ENCODE results near the gene COA6. TPM values are rescaled to one million over a fixed set of nuclear protein-coding genes. Genes with fewer than 3 reads are reported as not detected.

The COA6 gene
- total RNA-seq, 1 experiment from 2014 or later = 34.1 TPM

DNA sequence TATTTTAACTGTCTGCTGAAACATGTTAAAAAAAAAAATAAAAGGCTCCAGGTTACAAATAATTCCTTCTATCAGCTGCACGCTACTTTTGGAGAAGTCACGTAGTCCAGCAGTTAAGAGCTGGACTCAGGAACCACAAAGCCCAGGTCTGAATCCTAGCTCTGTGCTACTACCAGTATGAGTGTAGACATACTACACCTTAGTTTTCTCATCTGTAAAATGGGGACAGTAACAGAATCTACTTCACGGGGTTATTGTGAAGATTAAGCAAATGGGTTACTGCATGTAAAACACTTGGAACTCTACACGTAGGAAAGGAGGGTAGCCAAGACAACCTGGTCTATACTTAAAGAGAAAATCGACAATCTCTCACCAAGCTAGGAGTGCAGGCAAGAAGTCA, 57.4 kb downstream of the COA6 start (continued):
- TF ChIP-seq, protein P1, sequence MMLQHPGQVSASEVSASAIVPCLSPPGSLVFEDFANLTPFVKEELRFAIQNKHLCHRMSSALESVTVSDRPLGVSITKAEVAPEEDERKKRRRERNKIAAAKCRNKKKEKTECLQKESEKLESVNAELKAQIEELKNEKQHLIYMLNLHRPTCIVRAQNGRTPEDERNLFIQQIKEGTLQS (IDR thresholded peaks at IDR 0.05) = no peak

DNA sequence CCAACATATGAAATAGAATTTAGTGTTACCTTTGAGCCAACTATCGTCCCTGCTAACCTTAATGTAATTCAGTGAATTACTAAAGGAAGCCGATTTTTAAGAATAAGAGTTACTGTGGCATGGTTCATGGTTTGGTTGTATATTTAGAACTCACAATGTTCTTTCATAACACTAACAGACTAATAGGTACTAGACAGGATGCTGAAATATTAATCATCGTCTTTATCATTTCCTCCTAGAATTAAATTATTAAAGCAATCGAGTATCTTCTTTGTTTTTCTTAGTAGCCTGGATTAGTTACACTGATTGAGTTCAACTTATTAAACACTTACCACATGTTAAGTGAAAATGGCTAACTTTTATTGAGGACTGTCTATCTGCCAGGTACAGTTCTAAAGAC, 58.0 kb downstream of the COA6 start:
- no peak overlapping the region for H3K4me3 ChIP-seq (replicated peaks in 1 of 2; ENCODE audit: low read depth in 1 of 2, low read length in 2 of 2)
- H3K9ac ChIP-seq (ENCODE audit: low read length) = no peak overlapping the region
- H3K4me1 ChIP-seq (ENCODE audit: control insufficient read depth in 1 of 2, insufficient read depth in 2 of 2, low read length in 2 of 2) = no peaks in the 10 kb centered on the region
- H2AFZ ChIP-seq (ENCODE audit: low read depth, low read length, poor library complexity, severe bottlenecking) = no peak overlapping the region
- no peaks in the 10 kb centered on the region for H3K79me2 ChIP-seq (ENCODE audit: insufficient read depth, low read length)
- ChIA-PET RAD21 (ENCODE audit: low non-redundant PET in 1 of 2, low total read pairs in 2 of 2, uncharacterized antibody in 2 of 2, unreplicated experiment in 2 of 2) (no interaction called here), CTCF (no interaction called here), POLR2A (no interaction called here)
- peaks cover 0 to 2% of the 10 kb centered on the region in 2 experiments; a peak in 2 of 4 replicates for H3K36me3 ChIP-seq (ENCODE audit: control insufficient read depth in 1 of 2, insufficient read depth in 2 of 2, low read length in 2 of 2)
- no peak overlapping the region for H3K27ac ChIP-seq (ENCODE audit: low read depth, low read length)
- TF ChIP-seq SRF (IDR thresholded peaks at IDR 0.05; ENCODE audit: low read depth) = no peak
- TF ChIP-seq TCF7L2 (IDR thresholded peaks at IDR 0.05; ENCODE audit: borderline replicate concordance, extremely low read depth, insufficient read depth, insufficient read length) = no peak
- TF ChIP-seq ZNF274 (IDR thresholded peaks at IDR 0.05; ENCODE audit: low read depth, low read length) = no peak
- TF ChIP-seq, protein P1 (IDR thresholded peaks at IDR 0.05) = no peak
- TF ChIP-seq, protein P2, sequence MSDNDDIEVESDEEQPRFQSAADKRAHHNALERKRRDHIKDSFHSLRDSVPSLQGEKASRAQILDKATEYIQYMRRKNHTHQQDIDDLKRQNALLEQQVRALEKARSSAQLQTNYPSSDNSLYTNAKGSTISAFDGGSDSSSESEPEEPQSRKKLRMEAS (IDR thresholded peaks at IDR 0.05) = no peak
- no peak for TF ChIP-seq EZH2phosphoT487 (IDR thresholded peaks at IDR 0.05; ENCODE audit: borderline replicate concordance)
- TF ChIP-seq, protein P3, sequence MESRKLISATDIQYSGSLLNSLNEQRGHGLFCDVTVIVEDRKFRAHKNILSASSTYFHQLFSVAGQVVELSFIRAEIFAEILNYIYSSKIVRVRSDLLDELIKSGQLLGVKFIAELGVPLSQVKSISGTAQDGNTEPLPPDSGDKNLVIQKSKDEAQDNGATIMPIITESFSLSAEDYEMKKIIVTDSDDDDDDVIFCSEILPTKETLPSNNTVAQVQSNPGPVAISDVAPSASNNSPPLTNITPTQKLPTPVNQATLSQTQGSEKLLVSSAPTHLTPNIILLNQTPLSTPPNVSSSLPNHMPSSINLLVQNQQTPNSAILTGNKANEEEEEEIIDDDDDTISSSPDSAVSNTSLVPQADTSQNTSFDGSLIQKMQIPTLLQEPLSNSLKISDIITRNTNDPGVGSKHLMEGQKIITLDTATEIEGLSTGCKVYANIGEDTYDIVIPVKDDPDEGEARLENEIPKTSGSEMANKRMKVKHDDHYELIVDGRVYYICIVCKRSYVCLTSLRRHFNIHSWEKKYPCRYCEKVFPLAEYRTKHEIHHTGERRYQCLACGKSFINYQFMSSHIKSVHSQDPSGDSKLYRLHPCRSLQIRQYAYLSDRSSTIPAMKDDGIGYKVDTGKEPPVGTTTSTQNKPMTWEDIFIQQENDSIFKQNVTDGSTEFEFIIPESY (IDR thresholded peaks at IDR 0.05; ENCODE audit: extremely low read depth, insufficient replicate concordance, low read length) = no peak
- TF ChIP-seq, protein P4, sequence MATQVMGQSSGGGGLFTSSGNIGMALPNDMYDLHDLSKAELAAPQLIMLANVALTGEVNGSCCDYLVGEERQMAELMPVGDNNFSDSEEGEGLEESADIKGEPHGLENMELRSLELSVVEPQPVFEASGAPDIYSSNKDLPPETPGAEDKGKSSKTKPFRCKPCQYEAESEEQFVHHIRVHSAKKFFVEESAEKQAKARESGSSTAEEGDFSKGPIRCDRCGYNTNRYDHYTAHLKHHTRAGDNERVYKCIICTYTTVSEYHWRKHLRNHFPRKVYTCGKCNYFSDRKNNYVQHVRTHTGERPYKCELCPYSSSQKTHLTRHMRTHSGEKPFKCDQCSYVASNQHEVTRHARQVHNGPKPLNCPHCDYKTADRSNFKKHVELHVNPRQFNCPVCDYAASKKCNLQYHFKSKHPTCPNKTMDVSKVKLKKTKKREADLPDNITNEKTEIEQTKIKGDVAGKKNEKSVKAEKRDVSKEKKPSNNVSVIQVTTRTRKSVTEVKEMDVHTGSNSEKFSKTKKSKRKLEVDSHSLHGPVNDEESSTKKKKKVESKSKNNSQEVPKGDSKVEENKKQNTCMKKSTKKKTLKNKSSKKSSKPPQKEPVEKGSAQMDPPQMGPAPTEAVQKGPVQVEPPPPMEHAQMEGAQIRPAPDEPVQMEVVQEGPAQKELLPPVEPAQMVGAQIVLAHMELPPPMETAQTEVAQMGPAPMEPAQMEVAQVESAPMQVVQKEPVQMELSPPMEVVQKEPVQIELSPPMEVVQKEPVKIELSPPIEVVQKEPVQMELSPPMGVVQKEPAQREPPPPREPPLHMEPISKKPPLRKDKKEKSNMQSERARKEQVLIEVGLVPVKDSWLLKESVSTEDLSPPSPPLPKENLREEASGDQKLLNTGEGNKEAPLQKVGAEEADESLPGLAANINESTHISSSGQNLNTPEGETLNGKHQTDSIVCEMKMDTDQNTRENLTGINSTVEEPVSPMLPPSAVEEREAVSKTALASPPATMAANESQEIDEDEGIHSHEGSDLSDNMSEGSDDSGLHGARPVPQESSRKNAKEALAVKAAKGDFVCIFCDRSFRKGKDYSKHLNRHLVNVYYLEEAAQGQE (IDR thresholded peaks at IDR 0.05; ENCODE audit: low read depth) = no peak
- no peak for TF ChIP-seq RAD21 (IDR thresholded peaks at IDR 0.05; ENCODE audit: low read depth)
- no peak for TF ChIP-seq JUND (IDR thresholded peaks at IDR 0.05)
- TF ChIP-seq ELF1 (IDR thresholded peaks at IDR 0.05; ENCODE audit: borderline replicate concordance, low read depth) = no peak
- TF ChIP-seq FOSL1 (IDR thresholded peaks at IDR 0.05; ENCODE audit: low read depth) = no peak
- TF ChIP-seq, protein P5, sequence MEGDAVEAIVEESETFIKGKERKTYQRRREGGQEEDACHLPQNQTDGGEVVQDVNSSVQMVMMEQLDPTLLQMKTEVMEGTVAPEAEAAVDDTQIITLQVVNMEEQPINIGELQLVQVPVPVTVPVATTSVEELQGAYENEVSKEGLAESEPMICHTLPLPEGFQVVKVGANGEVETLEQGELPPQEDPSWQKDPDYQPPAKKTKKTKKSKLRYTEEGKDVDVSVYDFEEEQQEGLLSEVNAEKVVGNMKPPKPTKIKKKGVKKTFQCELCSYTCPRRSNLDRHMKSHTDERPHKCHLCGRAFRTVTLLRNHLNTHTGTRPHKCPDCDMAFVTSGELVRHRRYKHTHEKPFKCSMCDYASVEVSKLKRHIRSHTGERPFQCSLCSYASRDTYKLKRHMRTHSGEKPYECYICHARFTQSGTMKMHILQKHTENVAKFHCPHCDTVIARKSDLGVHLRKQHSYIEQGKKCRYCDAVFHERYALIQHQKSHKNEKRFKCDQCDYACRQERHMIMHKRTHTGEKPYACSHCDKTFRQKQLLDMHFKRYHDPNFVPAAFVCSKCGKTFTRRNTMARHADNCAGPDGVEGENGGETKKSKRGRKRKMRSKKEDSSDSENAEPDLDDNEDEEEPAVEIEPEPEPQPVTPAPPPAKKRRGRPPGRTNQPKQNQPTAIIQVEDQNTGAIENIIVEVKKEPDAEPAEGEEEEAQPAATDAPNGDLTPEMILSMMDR (IDR thresholded peaks at IDR 0.05 in 2 of 3, conservative IDR thresholded peaks at IDR 0.05 in 1 of 3; ENCODE audit: borderline replicate concordance in 1 of 3, insufficient read depth in 1 of 3, low read depth in 2 of 3, low read length in 2 of 3) = no peak
- no peak for TF ChIP-seq EGR1 (IDR thresholded peaks at IDR 0.05; ENCODE audit: low read depth)
- no peak for DNase-seq (ENCODE audit: low read depth, low spot score)
- BruUV-seq (replicated peaks) = no TSS peak
- H3K9me2 ChIP-seq (ENCODE audit: insufficient read depth) = no peaks in the 10 kb centered on the region
- H4K20me1 ChIP-seq (ENCODE audit: insufficient read depth) = no peaks in the 10 kb centered on the region
- no peaks in the 10 kb centered on the region for H3K27me3 ChIP-seq (ENCODE audit: insufficient read depth, low read length)
- H3K4me2 ChIP-seq (ENCODE audit: low read length) = no peak overlapping the region
- intact Hi-C loops (cut with micrococcal nuclease) = no loop called here
- no peaks in the 10 kb centered on the region for H3K9me3 ChIP-seq (ENCODE audit: control insufficient read depth in 1 of 2, insufficient read depth in 1 of 2, low read depth in 1 of 2, low read length in 2 of 2)
- no peak for ATAC-seq
